Activated CD8-positive, alpha-beta memory T cell treated with anti-CD3 and anti-CD28 coated beads, Interleukin-2, amount 50 U/mL, for 4 hours (primary cell): Measurements from ENCODE around the gene SYNE2.

Experiments used
- DNase-seq: peaks from one replicate; pipeline ENCODE4 v3.0.0-alpha.2; 2020

Gene SYNE2

GRCh38 chr14:63877550-63877939, 24.7 kb downstream of the SYNE2 start:
- DNase-seq, result no peak

- no peak for DNase-seq
Observed at GRCh38 chr14:63878052-63878451, 25.2 kb downstream of the SYNE2 start.

- no peak for DNase-seq
Observed at GRCh38 chr14:63878792-63879191, 26.0 kb downstream of the SYNE2 start.

- no peak for DNase-seq
Observed at GRCh38 chr14:63881926-63882325, 29.1 kb downstream of the SYNE2 start.

GRCh38 chr14:63887899-63888298, 35.1 kb downstream of the SYNE2 start:
- DNase-seq, result no peak

GRCh38 chr14:63890553-63890952, 37.7 kb downstream of the SYNE2 start:
- DNase-seq, result no peak

- no peak for DNase-seq
Observed at GRCh38 chr14:63891148-63891975, 38.6 kb downstream of the SYNE2 start.

GRCh38 chr14:63892265-63892664, 39.5 kb downstream of the SYNE2 start:
- no peak for DNase-seq

- no peak for DNase-seq
Observed at GRCh38 chr14:63893701-63894458, 41.1 kb downstream of the SYNE2 start.

- no peak for DNase-seq
Observed at GRCh38 chr14:63895510-63895909, 42.7 kb downstream of the SYNE2 start.

GRCh38 chr14:63896278-63896720, 43.5 kb downstream of the SYNE2 start:
- no peak for DNase-seq

- DNase-seq, result no peak
Observed at GRCh38 chr14:63897721-63898163, 44.9 kb downstream of the SYNE2 start.

GRCh38 chr14:63899953-63900352, 47.1 kb downstream of the SYNE2 start:
- no peak for DNase-seq

- DNase-seq, result no peak
Observed at GRCh38 chr14:63901434-63902085, 48.8 kb downstream of the SYNE2 start.

GRCh38 chr14:63902375-63902976, 49.7 kb downstream of the SYNE2 start:
- DNase-seq, result no peak

- DNase-seq, result no peak
Observed at GRCh38 chr14:63904724-63905123, 51.9 kb downstream of the SYNE2 start.

- DNase-seq, result no peak
Observed at GRCh38 chr14:63905370-63905769, 52.6 kb downstream of the SYNE2 start.

GRCh38 chr14:63908667-63909264, 56.0 kb downstream of the SYNE2 start:
- no peak for DNase-seq

- no peak for DNase-seq
Observed at GRCh38 chr14:63909984-63910383, 57.2 kb downstream of the SYNE2 start.

- no peak for DNase-seq
Observed at GRCh38 chr14:63910583-63911363, 58.0 kb downstream of the SYNE2 start.

- no peak for DNase-seq
Observed at GRCh38 chr14:63911404-63911803, 58.6 kb downstream of the SYNE2 start.

GRCh38 chr14:63912286-63912685, 59.5 kb downstream of the SYNE2 start:
- no peak for DNase-seq
